ENCODE results near the gene NHSL2.

The NHSL2 gene

GRCh38 chrX:71928856-71929255 is 18.2 kb downstream of the NHSL2 start:
- DNase-seq (ENCODE audit: insufficient read length) (no peak), FAIRE-seq (no peak)

GRCh38 chrX:71930298-71930697 is 19.7 kb downstream of the NHSL2 start:
- TF ChIP-seq TAF1 (IDR thresholded peaks at IDR 0.05; ENCODE audit: borderline replicate concordance, low read depth, low read length): no peak
- TF ChIP-seq POLR2A (IDR thresholded peaks at IDR 0.05; ENCODE audit: low read depth, low read length): no peak
- TF ChIP-seq POLR2AphosphoS5 (IDR thresholded peaks at IDR 0.05; ENCODE audit: low read depth, low read length): no peak
- DNase-seq (ENCODE audit: insufficient read length) (no peak), FAIRE-seq (no peak)

More at GRCh38 chrX:71928856-71929255, 18.2 kb downstream of the NHSL2 start:
- TF ChIP-seq TAF1 (IDR thresholded peaks at IDR 0.05; ENCODE audit: borderline replicate concordance, low read depth, low read length) (no peak), POLR2A (IDR thresholded peaks at IDR 0.05; ENCODE audit: low read depth, low read length) (no peak), POLR2AphosphoS5 (IDR thresholded peaks at IDR 0.05; ENCODE audit: low read depth, low read length) (no peak)

- TF ChIP-seq POLR2A (IDR thresholded peaks at IDR 0.05; ENCODE audit: low read depth, low read length): no peak
Measured at GRCh38 chrX:71935476-71935875, 24.8 kb downstream of the NHSL2 start.

GRCh38 chrX:71936632-71937031 is 26.0 kb downstream of the NHSL2 start:
- no peak for FAIRE-seq
- TF ChIP-seq POLR2AphosphoS5 (IDR thresholded peaks at IDR 0.05; ENCODE audit: low read depth, low read length) (no peak), POLR2A (IDR thresholded peaks at IDR 0.05; ENCODE audit: low read depth, low read length) (no peak), TAF1 (IDR thresholded peaks at IDR 0.05; ENCODE audit: borderline replicate concordance, low read depth, low read length) (no peak)
- no peak for DNase-seq (ENCODE audit: insufficient read length)

More at GRCh38 chrX:71935476-71935875, 24.8 kb downstream of the NHSL2 start:
- DNase-seq (ENCODE audit: insufficient read length) (no peak), FAIRE-seq (no peak)

- FAIRE-seq (no peak), DNase-seq (ENCODE audit: insufficient read length) (no peak)
- TF ChIP-seq TAF1 (IDR thresholded peaks at IDR 0.05; ENCODE audit: borderline replicate concordance, low read depth, low read length) (no peak), POLR2AphosphoS5 (IDR thresholded peaks at IDR 0.05; ENCODE audit: low read depth, low read length) (no peak), POLR2A (IDR thresholded peaks at IDR 0.05; ENCODE audit: low read depth, low read length) (no peak)
Measured at GRCh38 chrX:71938371-71938770, 27.7 kb downstream of the NHSL2 start.

- TF ChIP-seq POLR2AphosphoS5 (IDR thresholded peaks at IDR 0.05; ENCODE audit: low read depth, low read length): no peak
- no peak for TF ChIP-seq POLR2A (IDR thresholded peaks at IDR 0.05; ENCODE audit: low read depth, low read length)
- no peak for TF ChIP-seq TAF1 (IDR thresholded peaks at IDR 0.05; ENCODE audit: borderline replicate concordance, low read depth, low read length)
- DNase-seq (ENCODE audit: insufficient read length) (no peak), FAIRE-seq (no peak)
Measured at GRCh38 chrX:71941145-71941544, 30.5 kb downstream of the NHSL2 start.

- DNase-seq (ENCODE audit: insufficient read length): no peak
- FAIRE-seq: no peak
- no peak for TF ChIP-seq POLR2A (IDR thresholded peaks at IDR 0.05; ENCODE audit: low read depth, low read length)
- no peak for TF ChIP-seq POLR2AphosphoS5 (IDR thresholded peaks at IDR 0.05; ENCODE audit: low read depth, low read length)
- no peak for TF ChIP-seq TAF1 (IDR thresholded peaks at IDR 0.05; ENCODE audit: borderline replicate concordance, low read depth, low read length)
Measured at GRCh38 chrX:71941776-71942175, 31.1 kb downstream of the NHSL2 start.

- FAIRE-seq (no peak), DNase-seq (ENCODE audit: insufficient read length) (no peak)
- no peak for TF ChIP-seq POLR2A (IDR thresholded peaks at IDR 0.05; ENCODE audit: low read depth, low read length)
- TF ChIP-seq TAF1 (IDR thresholded peaks at IDR 0.05; ENCODE audit: borderline replicate concordance, low read depth, low read length): no peak
- no peak for TF ChIP-seq POLR2AphosphoS5 (IDR thresholded peaks at IDR 0.05; ENCODE audit: low read depth, low read length)
Measured at GRCh38 chrX:71944369-71944768, 33.7 kb downstream of the NHSL2 start.

GRCh38 chrX:71945237-71945805 is 34.7 kb downstream of the NHSL2 start:
- DNase-seq (ENCODE audit: insufficient read length) (no peak), FAIRE-seq (no peak)
- TF ChIP-seq TAF1 (IDR thresholded peaks at IDR 0.05; ENCODE audit: borderline replicate concordance, low read depth, low read length): no peak
- TF ChIP-seq POLR2A (IDR thresholded peaks at IDR 0.05; ENCODE audit: low read depth, low read length): no peak
- no peak for TF ChIP-seq POLR2AphosphoS5 (IDR thresholded peaks at IDR 0.05; ENCODE audit: low read depth, low read length)

- no peak for TF ChIP-seq POLR2A (IDR thresholded peaks at IDR 0.05; ENCODE audit: low read depth, low read length)
- TF ChIP-seq TAF1 (IDR thresholded peaks at IDR 0.05; ENCODE audit: borderline replicate concordance, low read depth, low read length): no peak
- TF ChIP-seq POLR2AphosphoS5 (IDR thresholded peaks at IDR 0.05; ENCODE audit: low read depth, low read length): no peak
- no peak for FAIRE-seq
Measured at GRCh38 chrX:71949363-71949762, 38.7 kb downstream of the NHSL2 start.

GRCh38 chrX:71949844-71950445 is 39.3 kb downstream of the NHSL2 start:
- FAIRE-seq (no peak), DNase-seq (ENCODE audit: insufficient read length) (no peak)
- TF ChIP-seq POLR2AphosphoS5 (IDR thresholded peaks at IDR 0.05; ENCODE audit: low read depth, low read length): no peak
- TF ChIP-seq POLR2A (IDR thresholded peaks at IDR 0.05; ENCODE audit: low read depth, low read length): no peak
- TF ChIP-seq TAF1 (IDR thresholded peaks at IDR 0.05; ENCODE audit: borderline replicate concordance, low read depth, low read length): no peak

More at GRCh38 chrX:71949363-71949762, 38.7 kb downstream of the NHSL2 start:
- DNase-seq (ENCODE audit: insufficient read length): no peak

GRCh38 chrX:71953391-71953790 is 42.7 kb downstream of the NHSL2 start:
- no peak for TF ChIP-seq POLR2AphosphoS5 (IDR thresholded peaks at IDR 0.05; ENCODE audit: low read depth, low read length)
- no peak for TF ChIP-seq POLR2A (IDR thresholded peaks at IDR 0.05; ENCODE audit: low read depth, low read length)
- TF ChIP-seq TAF1 (IDR thresholded peaks at IDR 0.05; ENCODE audit: borderline replicate concordance, low read depth, low read length): no peak
- no peak for DNase-seq (ENCODE audit: insufficient read length)
- no peak for FAIRE-seq
